GM21717 (cell line): ENCODE measurements around the gene RBFOX2.

Experiments used
- ATAC-seq: cut with Tn5 transposase; IDR thresholded peaks from one replicate; pipeline ENCODE4 v1.9.1; 2021; ENCODE audit warnings: mild to moderate bottlenecking, moderate library complexity; ENCODE audit not compliant: unreplicated experiment

The RBFOX2 gene

DNA sequence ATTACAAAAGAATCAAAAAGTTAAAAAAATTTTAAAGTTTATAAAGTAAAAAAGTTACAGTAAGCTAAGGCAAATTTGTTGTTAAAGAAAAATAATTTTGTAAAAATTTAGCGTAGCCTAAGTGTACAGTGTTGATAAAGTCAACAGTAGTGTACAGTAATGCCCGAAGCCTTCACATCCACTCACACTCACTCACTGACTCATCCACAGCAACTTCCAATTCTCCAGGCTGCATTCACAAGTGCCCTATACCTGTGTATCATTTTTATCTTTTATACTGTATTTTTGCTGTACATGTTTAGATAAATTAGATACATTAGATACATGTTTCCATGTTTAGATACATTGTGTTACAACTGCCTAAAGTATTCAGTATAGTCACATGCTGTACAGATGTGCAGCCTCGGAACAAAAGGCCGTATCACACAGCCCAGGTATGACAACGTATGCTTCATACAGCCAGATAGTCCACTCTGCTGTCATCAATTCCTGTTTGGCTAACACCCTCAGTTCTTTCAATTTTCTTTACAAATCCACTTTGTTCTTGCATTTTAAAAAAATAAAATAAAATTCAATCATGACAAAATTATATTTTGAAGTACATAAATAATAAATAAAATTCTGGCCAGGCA, 80.7 kb downstream of the RBFOX2 start:
- ATAC-seq: no peak

DNA sequence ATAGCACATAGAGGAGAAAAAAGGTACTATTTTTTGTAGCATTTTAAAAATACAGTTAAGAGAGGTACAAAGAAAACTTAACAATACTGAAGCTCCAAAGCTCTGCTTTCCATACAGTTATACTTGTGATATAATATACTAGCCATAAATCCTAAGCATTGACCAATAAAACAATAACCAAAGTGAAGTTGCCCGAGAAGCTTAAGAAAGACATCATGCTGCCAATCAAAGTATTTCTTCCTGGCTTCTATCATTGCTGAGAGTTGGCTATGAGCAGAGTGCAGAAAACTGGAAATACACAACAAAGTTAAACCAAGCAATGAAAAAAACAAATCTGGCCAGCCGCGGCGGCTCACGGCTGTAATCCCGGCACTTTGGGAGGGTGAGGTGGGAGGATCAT, 84.2 kb downstream of the RBFOX2 start:
- ATAC-seq: no peak

DNA sequence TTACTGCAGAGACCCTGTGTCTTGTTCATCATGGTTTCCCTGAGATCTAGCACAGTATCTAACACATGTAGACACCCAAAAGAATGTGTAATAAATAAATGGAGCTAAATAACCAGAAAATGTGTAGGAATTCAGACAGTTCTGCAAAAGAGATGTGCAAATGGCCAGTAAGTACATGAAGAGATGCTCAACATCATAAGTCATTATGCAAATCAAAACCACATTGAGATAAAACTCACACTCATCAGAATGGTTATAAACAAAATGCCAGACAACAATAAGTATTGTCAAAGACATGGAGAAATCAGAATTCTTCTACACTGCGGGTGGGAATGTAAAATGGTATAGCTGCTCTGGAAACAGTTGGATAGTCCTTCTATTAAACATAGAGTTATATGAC, 88.5 kb downstream of the RBFOX2 start:
- no peak for ATAC-seq

DNA sequence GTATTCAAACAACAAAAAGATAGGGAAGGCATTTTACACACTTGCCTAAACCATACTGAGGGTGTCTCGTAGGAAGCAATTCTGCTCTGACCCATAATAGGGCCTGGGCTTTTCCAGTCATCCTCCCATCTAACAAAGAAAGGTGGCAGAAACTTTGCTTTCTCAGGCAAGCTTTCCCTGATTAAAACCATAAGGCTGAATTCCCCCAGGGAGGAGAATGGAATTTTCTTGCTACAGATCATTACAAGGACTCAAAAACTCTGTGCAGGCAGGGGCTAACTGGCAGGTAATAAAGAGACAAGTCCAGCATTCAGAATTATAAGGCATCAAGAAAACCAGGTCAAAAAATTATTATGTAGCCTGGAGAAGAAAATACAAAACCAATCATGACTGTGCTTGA, 90.4 kb downstream of the RBFOX2 start:
- ATAC-seq: no peak

DNA sequence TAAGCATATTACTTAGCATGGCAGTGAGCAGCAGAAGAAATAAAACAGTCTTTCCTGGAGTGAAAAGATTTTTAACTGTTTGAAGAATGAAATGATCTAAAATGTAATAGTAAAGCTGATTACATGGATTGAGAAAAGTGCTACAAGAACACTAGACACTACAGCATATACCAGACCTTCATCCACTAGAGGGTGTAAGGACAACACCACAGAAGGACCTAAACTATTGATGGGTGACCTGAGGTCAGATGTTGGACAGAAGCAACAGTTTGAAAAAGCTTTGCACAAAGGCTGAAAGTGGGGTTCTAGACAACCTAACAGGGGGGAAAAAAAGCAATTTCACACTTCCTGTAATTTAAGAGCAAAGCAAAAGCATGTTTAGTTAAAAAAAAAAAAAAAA, 97.7 kb downstream of the RBFOX2 start:
- no peak for ATAC-seq

DNA sequence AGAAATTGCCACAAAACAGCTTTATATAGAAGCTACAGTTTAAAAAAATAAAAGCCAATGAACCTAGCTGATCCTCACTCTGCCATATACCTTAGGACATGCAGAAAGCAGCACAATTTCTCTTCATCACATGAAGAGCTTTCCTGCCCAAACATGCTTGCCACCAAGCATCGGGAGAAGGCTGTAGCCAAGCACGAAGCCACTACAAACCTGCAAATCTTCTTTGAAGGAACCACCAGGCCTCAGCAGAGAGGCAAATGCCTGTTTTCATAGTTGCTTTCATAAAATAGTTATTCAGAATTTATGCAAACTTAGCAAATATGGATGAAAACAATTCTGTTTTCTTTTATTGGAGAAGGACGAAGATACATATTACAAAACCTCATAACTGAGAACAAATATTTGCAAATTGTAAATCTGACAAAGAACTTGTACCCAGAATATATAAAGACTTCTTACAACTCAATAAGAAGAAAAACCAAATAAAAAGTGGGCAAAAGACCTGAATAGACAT, 100.3 kb downstream of the RBFOX2 start:
- no peak for ATAC-seq

DNA sequence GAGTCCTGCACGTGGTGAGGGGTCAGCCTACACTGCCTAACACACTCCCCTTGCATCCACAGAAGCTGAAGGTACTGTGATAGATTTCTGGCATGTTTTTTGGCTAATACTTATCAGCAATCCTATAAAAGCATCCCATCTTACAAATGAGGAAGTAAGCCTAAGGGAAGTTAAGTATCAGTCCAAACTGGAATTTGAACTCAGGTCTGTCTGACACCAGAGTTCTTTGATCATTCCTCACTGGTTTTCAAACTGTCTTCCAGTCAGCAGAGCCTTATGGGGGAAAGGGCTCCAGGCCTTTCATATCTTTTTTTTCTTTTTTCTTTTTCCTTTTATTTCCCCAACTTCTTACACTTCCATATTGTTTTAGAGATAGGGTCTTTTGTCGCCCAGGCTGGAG, 105.6 kb downstream of the RBFOX2 start:
- no peak for ATAC-seq

DNA sequence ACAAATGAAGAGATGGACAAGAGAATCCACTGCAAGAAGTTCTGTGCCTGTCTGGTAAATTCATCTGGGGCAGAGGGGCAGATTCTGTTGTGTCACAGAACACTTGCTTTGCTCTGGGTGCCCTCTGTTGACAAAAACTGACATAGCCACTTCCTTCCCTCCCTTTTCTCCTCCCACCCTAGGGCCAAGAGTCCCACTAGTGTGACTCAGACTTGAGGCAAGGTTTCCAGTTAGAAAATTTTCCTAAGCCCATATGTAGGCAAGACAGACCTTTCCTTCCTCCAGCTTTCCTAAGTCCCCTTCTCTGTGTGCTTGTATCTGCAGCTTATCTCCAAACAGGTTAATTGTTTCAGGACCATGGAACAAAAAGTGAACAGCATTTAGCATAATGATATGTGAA, 106.8 kb downstream of the RBFOX2 start:
- ATAC-seq: no peak

DNA sequence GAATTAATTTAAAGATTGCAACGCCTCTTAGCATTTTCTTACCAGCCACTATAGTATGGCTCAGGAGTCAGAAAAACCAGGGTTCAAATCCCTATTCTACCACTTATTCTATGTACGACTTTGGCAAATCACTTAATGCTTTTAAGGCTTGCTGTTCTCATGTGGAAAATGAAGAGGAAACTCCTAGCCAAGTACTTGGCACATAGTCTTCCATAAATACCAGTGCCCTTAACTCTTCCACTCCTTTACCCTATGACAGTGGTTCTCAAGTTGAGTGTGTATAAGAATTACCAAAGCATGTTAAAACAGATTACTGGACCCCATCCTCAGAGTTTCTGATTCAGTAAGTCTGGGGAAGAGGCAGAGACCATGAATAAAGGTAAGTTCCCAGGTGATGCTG, 107.6 kb downstream of the RBFOX2 start:
- no peak for ATAC-seq

DNA sequence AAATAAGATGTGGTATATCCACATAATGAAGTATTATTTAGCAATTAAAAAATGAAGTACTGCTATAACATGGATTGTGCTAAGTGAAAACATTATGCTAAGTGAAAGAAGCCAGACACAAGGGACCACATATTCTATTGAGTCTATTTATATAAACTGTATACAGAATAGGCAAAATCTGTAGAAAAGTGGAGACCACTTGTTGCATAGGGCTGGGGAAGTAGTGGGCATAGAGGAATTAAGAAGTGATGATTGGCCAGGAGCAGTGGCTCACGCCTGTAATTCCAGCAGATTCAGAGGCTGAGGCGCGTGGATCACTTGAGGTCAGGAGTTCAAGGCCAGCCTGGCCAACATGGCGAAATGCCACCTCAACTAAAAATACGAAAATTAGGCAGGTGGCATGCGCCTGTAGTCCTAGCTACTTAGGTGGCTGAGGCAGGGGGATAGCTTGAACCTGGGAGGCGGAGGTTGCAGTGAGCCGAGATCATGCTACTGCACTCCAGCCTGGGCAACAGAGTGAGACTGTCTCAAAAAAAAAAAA, 109.6 kb downstream of the RBFOX2 start:
- ATAC-seq: no peak

DNA sequence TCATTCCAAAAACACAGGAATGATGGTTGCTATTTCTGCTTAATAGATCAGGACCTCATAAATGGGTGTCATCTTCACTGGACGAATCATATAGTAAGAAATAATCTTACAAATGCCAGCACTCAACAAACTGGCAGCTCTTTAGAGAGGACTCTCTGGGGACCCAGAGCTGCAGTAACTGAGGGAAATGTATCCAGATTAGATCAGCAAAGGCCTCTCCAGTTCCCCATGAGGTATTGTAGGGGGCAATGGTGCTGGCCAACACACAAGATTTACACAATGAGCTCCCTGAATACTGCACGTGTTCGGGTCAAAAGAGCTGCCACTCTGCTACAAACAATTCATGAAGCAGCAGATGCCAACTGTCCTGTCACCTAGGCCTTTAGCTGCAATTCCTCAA, 110.2 kb downstream of the RBFOX2 start:
- ATAC-seq: no peak

DNA sequence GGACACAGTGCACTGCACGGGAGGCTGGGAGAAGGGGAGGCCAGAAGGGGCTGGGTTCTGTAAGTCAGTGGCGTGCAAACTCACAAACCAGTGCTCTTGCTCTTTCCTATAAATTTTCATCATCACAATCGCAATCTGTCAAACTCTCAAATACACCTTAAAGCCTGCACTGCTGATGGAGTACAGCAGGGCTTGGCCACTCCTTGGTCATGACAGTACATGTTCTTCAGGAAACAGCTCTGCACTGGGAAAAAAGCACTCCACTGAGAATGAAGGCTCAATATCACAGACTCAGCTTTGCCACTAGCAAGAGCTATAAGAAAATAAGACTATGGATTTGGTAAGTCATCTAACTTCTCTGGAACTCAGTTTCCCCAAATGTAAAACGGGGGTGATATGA, 111.0 kb downstream of the RBFOX2 start:
- no peak for ATAC-seq

DNA sequence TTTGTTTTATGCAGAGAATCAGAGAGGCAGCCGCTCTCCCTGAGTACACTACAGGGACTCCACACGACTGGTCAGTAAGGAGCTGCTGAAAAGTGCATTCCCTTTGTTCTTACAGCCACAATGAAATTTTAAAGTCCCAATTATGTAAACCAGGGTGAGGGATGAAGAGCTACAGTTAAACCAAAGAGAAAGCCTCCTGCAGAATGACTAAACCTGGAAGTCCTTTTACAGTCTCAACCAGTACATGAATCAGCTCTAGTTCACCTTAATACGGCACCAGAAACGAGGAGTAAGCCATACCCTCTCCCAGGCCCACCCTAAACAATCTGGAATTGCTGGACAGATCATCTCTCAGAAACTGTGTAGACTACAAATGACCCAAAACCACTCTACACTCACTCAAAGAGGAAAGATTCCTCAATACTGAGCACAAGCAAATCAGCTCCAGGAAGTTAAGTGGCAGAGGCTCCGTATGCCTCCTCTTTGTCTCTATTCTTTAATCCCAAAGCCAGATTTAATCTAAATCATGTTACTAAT, 113.1 kb downstream of the RBFOX2 start:
- no peak for ATAC-seq

DNA sequence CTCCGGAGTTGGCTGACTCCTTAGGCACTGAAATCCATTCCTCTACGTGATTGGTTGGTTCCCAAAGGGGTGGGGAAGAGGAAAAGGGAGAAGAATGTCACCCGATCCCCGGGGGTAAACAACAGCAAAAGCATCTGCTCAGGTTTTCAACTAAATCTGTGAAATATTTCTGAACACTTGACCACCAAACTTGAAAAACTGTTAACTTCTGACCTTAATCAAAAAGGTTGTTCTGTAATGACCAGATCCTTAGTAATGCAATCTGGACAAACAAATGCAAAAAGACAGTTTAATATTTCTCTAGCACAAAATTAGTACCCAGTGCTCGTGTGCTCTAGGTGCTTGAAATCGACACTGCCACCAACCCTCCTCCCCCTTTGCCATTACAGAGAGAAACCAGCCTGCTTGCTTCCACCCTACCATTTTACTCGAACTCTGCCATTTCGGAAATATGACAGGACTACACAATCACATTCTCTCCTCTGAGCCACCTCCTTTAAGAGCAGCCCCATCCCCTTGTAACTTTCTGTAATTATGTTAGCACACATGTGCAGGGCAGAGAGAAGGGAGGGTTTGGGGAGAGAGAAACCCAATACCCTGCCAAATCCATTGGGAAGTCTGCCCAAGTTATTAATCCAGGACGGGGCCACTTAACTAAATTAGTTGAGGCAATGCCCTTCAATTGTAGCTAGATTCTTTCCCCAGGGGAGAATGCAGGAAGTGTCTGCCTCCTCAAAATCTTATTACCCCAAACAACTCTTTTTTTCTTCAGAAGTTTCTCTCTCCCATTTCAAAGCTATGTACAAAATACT, 113.8 kb downstream of the RBFOX2 start:
- ATAC-seq: no peak

DNA sequence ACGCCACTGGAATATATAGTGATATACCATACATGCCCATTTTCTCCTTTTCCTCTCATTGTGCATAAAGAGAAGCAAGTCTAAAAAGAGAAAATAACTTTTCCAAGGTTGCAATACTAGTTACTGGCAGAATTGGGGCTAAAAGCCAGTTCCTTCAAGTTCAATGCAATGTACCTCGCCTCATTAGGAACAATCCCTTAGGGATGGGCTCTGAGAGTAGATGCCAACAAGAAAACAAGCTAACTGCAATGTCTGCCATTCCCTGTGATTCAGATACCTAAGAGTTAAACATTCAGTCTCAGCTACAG, 114.3 kb downstream of the RBFOX2 start:
- ATAC-seq: no peak

DNA sequence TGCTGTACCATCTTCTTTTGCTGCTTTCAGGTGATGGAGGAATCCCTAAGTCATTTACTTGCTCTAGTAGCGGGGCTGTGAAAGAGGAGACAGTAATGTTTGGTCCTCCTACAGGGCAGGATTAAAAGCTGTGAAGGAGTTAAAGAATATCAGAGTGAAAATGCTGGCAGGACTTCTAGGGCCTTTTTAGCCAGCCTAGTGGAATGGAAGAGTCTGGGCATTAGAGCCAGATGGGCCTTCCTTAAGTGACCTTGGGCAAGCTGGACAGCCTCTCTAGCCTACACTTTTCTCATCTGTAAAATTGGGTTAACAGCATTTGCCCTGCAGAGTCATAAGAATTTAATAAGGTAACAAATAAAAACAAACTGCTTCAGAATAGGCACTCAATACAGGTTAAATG, 114.7 kb downstream of the RBFOX2 start:
- ATAC-seq: no peak

DNA sequence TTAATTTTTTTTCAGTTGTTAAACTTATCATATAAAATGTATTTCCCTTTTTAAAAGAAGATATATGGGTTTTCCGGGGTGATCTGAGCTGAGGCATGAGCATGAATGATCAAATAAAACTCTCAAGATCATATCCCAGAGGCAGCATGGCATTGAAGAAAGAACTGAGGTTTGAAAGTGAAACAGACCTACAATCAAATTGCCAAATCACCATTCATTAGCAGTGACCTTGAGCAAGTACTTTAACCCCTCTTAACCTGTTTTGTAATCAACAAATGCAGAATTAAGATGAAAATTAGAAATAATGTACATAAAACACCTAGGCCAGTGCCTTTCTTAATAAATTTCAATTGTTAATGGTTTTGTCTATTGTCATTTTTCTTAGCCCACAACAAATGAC, 116.0 kb downstream of the RBFOX2 start:
- ATAC-seq: no peak

DNA sequence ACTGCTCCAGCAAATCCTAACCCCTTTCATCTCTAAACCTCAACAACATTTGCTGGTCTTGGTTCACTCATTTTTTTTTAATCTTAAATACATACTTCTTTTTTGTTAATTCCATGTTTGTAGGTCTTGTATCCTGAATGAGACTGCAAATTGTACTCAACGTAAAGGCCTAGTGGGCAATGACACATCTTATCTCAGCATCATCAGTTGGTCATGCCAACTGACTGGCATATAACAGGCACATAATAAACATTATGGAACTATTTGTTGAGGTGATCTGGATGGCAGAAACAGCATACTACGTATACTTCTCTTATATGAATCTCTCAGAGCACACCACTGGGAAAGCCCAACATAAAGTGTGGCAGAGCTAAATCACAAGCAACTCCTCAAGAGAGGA, 116.7 kb downstream of the RBFOX2 start:
- ATAC-seq: no peak

DNA sequence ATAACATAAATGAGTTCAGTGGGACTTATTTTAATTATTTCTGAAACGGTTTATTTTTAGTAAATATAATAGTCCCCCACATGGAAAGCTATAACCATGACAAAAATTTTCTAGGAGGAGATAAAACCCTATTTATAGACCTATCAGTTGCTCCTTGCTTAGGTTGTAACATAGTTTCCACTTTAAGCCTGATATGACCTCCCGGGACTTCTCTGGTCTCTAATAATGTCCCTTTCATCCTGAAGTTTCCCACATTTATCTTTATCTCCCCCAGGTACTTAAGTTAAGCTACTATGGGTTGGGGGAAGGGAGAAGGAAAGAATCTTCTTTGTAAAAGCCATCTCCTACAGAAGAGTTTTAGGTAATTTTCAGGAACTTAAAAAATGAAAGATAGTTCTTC, 117.7 kb downstream of the RBFOX2 start:
- ATAC-seq: no peak

DNA sequence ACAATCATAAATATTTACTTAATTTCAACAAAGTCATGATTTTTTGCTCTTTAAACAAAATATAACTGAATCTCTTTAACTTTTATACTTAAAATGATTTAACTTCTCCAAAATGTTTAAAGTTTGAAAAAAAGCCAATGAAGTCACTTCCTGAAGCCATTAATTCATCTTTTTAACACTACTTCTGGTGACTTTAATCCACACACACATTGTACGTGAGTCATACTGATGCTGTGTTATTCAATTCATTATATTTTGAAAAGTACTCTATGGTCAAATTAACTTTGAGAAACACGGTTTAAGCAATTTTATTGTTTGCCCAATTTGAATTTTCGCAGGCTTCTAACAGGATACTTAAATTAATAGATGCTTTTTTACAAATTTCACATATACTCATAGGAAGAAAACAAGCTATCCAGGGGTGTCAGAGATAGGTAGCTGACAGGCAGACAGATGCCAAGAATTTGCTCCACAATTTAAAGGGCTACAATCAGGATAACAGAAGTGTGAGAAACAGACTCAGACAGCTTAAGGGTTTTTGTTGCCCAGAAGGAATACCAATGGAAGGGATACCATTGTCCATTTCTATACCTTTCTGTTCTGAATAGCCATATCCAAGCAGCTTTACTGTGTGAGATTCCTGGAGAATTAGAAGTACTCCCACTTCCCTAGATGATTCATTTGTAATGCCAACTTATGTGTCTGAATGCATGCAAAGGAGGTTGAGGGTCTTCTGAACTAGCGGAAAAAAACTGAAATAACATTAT, 118.4 kb downstream of the RBFOX2 start:
- ATAC-seq: no peak

DNA sequence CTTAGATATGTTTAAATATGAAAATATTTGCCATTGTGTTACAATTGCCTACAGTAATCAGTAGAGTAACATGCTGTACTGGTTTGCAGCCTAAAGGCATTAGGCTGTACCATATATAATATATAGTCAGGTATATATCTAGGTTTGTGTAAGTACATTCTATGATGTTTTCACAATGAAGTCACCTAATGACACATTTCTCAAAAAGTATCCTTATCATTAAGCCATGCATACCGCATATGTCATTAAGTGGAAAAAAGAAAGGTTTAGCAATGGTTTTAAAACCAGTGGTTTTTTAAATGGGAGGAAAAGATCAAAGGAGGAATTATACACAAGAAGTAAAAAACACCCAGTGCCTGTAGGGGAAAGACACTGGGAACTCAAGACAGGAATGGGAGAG, 122.7 kb downstream of the RBFOX2 start:
- no peak for ATAC-seq
